ENCODE measurements around the gene CDC14B. TPM values are rescaled to one million over a fixed set of nuclear protein-coding genes. Genes with fewer than 3 reads are reported as not detected.

The CDC14B gene
- total and polyA plus RNA-seq, 4 donors = 8.8 to 33.3 (median 11.3) TPM

DNA sequence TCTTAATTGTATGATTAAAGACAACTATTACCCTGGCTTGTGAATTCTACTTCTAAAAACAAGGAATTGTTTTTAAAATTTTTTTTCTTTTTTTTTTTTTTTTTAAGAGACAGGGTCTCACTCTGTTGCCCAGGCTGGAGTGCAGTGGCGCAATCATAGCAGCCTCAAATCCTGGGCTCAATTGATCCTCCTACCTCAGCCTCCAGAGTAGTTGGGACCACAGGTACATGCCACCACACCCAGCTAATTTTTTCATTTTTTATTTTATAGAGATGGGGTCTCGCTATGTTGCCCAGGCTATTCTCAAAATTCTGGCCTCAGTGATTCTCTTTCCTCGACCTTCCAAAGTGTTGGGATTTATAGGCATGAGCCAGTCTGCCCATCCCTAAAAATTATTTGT is 107.4 kb downstream of the CDC14B start:
- Histone ChIP-seq H3K27ac (ENCODE audit: low read depth in 1 of 2, low read length in 2 of 2) (no peak overlapping the region), H3K27me3 (ENCODE audit: control insufficient read depth in 4 of 4, insufficient read depth in 4 of 4, low read length in 3 of 4) (no peaks in the 10 kb centered on the region), H3K9ac (ENCODE audit: low read depth in 1 of 2, low read length in 2 of 2) (no peak overlapping the region), H3K4me3 (ENCODE audit: low read depth in 1 of 3, low read length in 3 of 3) (no peak overlapping the region), H3K4me1 (ENCODE audit: control insufficient read depth in 4 of 4, insufficient read depth in 4 of 4, low read length in 3 of 4) (peaks cover 0 to 3% (median 0%) of the 10 kb centered on the region in 4 donors), H3K36me3 (ENCODE audit: control insufficient read depth in 4 of 4, insufficient read depth in 3 of 4, low read depth in 1 of 4, low read length in 3 of 4) (peaks cover 2 to 29% (median 19%) of the 10 kb centered on the region in 4 donors), H3K9me3 (ENCODE audit: control insufficient read depth in 4 of 4, low read length in 3 of 4) (no peaks in the 10 kb centered on the region)
- no peak for DNase-seq (ENCODE audit: low spot score)
- 96% methylated on average over 3 of the region's 3 CpGs for WGBS
- TF ChIP-seq YY1 (IDR thresholded peaks at IDR 0.05) (no peak), HNF4A (conservative IDR thresholded peaks at IDR 0.05) (no peak), TAF1 (conservative IDR thresholded peaks at IDR 0.05) (no peak), FOXA1 (IDR thresholded peaks at IDR 0.05) (no peak), RAD21 (IDR thresholded peaks at IDR 0.05) (no peak), FOXA2 (IDR thresholded peaks at IDR 0.05) (no peak), SP1 (IDR thresholded peaks at IDR 0.05) (no peak), JUND (IDR thresholded peaks at IDR 0.05) (no peak), HNF4G (IDR thresholded peaks at IDR 0.05) (no peak), RXRA (IDR thresholded peaks at IDR 0.05) (no peak), GABPA (IDR thresholded peaks at IDR 0.05 in 1 of 2, conservative IDR thresholded peaks at IDR 0.05 in 1 of 2) (no peak), EGR1 (IDR thresholded peaks at IDR 0.05; ENCODE audit: low read depth in 2 of 2) (no peak), NR2F2 (IDR thresholded peaks at IDR 0.05) (no peak)
- TF ChIP-seq, protein P1, sequence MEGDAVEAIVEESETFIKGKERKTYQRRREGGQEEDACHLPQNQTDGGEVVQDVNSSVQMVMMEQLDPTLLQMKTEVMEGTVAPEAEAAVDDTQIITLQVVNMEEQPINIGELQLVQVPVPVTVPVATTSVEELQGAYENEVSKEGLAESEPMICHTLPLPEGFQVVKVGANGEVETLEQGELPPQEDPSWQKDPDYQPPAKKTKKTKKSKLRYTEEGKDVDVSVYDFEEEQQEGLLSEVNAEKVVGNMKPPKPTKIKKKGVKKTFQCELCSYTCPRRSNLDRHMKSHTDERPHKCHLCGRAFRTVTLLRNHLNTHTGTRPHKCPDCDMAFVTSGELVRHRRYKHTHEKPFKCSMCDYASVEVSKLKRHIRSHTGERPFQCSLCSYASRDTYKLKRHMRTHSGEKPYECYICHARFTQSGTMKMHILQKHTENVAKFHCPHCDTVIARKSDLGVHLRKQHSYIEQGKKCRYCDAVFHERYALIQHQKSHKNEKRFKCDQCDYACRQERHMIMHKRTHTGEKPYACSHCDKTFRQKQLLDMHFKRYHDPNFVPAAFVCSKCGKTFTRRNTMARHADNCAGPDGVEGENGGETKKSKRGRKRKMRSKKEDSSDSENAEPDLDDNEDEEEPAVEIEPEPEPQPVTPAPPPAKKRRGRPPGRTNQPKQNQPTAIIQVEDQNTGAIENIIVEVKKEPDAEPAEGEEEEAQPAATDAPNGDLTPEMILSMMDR (IDR thresholded peaks at IDR 0.05; ENCODE audit: low read depth, low read length, missing input control) = no peak
- TF ChIP-seq, protein P2, sequence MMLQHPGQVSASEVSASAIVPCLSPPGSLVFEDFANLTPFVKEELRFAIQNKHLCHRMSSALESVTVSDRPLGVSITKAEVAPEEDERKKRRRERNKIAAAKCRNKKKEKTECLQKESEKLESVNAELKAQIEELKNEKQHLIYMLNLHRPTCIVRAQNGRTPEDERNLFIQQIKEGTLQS (IDR thresholded peaks at IDR 0.05) = no peak
- TF ChIP-seq, protein P3, sequence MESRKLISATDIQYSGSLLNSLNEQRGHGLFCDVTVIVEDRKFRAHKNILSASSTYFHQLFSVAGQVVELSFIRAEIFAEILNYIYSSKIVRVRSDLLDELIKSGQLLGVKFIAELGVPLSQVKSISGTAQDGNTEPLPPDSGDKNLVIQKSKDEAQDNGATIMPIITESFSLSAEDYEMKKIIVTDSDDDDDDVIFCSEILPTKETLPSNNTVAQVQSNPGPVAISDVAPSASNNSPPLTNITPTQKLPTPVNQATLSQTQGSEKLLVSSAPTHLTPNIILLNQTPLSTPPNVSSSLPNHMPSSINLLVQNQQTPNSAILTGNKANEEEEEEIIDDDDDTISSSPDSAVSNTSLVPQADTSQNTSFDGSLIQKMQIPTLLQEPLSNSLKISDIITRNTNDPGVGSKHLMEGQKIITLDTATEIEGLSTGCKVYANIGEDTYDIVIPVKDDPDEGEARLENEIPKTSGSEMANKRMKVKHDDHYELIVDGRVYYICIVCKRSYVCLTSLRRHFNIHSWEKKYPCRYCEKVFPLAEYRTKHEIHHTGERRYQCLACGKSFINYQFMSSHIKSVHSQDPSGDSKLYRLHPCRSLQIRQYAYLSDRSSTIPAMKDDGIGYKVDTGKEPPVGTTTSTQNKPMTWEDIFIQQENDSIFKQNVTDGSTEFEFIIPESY (IDR thresholded peaks at IDR 0.05) = no peak
- TF ChIP-seq, protein P4, sequence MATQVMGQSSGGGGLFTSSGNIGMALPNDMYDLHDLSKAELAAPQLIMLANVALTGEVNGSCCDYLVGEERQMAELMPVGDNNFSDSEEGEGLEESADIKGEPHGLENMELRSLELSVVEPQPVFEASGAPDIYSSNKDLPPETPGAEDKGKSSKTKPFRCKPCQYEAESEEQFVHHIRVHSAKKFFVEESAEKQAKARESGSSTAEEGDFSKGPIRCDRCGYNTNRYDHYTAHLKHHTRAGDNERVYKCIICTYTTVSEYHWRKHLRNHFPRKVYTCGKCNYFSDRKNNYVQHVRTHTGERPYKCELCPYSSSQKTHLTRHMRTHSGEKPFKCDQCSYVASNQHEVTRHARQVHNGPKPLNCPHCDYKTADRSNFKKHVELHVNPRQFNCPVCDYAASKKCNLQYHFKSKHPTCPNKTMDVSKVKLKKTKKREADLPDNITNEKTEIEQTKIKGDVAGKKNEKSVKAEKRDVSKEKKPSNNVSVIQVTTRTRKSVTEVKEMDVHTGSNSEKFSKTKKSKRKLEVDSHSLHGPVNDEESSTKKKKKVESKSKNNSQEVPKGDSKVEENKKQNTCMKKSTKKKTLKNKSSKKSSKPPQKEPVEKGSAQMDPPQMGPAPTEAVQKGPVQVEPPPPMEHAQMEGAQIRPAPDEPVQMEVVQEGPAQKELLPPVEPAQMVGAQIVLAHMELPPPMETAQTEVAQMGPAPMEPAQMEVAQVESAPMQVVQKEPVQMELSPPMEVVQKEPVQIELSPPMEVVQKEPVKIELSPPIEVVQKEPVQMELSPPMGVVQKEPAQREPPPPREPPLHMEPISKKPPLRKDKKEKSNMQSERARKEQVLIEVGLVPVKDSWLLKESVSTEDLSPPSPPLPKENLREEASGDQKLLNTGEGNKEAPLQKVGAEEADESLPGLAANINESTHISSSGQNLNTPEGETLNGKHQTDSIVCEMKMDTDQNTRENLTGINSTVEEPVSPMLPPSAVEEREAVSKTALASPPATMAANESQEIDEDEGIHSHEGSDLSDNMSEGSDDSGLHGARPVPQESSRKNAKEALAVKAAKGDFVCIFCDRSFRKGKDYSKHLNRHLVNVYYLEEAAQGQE (IDR thresholded peaks at IDR 0.05) = no peak
- TF ChIP-seq, protein P5, sequence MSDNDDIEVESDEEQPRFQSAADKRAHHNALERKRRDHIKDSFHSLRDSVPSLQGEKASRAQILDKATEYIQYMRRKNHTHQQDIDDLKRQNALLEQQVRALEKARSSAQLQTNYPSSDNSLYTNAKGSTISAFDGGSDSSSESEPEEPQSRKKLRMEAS (IDR thresholded peaks at IDR 0.05) = no peak

All from liver (tissue), 9 donors.